ENCODE data around the gene MATN1.

DNA sequence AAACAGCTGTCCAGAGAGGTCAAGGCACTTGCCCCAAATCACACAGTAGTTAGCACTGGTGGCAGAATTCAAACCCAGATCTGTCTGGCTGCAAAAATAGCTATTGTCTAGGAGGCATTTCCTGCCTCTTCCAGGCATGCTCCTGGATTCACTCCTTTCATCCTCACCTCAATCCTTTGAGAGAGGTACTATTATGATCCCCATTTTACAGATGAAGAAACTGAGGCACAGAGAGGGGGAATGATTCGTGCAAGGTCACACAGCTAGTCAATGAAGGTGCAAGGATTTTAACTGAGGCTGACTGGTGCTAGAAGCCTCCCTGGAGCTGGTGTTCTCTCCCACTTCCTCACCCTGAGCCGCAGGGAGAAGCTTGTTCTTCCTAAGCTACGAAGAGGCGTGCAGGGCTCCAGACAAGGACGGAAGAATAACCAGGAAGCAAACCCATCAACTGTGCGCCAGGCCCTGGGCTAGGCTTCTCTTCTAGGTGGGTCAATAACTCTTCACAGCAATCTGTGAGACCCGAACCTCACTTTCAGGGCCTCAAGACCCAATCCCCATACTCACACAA, 34.8 kb upstream of the MATN1 start:
- TF ChIP-seq CTCF (IDR thresholded peaks at IDR 0.05) (no peak), POLR2A (IDR thresholded peaks at IDR 0.05) (no peak)

All from uterus (tissue), 2 donors.